GM19025 (cell line): Measurements from ENCODE around the gene ATP6V1G3.
"Not testable (repeated sequence)": the region's sequence is repeated elsewhere in the genome, so short reads cannot be mapped to it uniquely, and the experiment has no call there.

Source experiments
- ATAC-seq: cut with Tn5 transposase; IDR thresholded peaks from one replicate; pipeline ENCODE4 v1.9.1; 2021; ENCODE audit warnings: mild to moderate bottlenecking, low read depth, moderate library complexity; ENCODE audit not compliant: unreplicated experiment

The ATP6V1G3 gene

DNA sequence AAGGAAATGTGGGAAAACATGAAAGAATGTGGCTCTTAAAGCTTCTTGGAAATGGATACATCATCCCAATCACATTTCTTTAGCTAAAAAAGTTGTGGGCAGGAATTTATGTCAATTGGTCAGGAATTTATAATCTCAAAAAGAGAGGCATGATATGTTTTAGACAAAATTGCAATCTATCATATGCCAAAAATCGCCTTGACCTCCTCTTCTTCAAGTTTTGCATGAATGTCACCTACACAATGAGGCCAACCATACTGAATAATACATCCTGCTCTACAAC, 42.4 kb downstream of the ATP6V1G3 start:
- no peak for ATAC-seq

DNA sequence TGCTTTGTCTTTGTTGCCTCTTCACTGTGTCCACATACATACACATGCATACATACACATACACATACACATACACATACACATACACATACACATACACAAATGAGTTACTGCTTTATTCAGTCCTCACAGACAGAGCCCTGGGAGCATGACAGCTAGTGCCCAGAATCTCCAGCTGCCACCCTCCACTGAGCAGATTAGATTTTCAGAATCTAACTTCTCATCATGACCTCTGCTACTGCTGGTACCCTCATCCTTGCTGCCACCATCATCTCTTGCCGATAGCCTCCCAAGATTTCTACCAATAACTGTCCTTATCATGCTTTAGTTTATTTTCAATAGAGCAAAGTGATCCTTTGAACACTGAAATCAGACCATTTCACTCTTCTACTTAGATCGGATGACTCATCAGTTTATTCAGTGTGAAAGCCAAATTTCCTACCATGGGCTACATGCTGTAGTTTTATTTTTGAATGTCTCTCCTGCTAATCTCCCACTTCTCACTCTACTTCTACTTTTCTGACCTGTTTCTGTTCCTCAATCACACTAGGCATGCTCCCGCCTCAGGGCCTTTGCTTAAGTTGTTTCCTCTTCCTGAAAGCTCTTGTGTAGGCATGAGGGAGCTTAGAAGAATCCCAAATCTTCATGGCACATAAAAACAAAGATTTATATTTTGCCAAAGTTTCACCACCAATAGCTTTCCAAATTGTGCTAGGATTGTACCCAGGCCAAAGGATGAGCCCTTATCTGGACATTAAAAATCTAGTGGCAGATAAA, 43.0 kb downstream of the ATP6V1G3 start:
- no peak for ATAC-seq

DNA sequence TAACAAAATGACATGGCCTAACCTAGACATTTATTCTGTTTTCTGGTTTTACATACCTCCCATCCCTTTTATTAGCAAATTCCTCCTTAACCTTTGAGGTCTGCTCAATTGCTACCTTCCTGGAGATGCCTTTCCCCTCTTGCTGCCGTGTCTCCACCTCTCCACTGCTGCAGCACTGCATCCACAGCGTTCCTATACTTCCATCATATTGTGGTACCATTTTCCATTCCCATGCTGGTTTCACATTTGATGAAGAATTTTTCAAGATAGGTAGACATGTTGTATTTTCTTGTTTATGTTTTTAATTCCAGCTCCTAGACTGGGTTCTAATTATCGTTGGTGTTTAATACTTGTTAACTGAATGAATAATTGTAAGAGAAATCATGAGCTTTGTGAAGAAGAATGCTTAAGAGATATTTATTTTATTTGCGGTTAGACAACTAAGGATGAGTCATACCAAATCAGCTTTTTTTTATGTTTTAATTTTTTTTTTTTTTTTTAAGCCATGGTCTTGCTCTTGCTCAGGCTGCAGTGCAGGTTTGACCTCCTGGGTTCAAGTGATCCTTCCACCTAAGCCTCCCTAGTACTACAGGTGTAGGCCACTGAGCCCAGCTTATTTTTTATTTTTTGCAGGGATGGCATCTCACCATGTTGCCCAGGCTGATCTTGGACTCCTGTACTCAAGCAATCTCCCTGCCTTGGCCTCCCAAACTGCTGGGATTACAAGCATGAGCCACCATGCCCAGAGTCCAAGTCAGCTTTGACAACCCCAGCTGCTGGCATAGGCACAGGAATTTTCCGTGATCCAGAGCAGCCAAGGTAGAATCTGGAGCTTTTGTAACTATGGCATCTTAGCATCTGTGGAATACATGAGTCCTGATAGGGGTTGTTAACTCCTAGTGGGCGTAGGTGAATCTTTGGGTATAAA, 44.0 kb downstream of the ATP6V1G3 start:
- ATAC-seq, result no peak

DNA sequence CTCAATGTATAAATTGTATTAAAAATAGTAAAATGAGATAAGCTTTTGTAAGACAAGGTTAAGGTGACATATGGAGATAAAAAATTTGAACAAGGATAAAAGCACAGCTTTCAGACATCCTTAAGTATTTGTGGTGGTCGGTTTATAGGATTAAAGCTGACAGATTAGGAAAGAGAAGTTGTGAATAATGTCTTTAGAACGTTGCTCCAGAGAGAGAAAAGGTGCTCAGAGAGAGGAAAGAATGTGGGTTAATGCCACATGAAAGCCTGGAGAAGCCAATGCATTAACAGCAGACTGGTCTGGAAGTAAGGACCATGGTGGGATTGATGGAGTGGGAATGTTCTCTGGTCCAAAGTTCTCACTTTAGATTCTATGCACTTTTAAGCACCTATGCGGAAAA, 44.8 kb downstream of the ATP6V1G3 start:
- no peak for ATAC-seq

DNA sequence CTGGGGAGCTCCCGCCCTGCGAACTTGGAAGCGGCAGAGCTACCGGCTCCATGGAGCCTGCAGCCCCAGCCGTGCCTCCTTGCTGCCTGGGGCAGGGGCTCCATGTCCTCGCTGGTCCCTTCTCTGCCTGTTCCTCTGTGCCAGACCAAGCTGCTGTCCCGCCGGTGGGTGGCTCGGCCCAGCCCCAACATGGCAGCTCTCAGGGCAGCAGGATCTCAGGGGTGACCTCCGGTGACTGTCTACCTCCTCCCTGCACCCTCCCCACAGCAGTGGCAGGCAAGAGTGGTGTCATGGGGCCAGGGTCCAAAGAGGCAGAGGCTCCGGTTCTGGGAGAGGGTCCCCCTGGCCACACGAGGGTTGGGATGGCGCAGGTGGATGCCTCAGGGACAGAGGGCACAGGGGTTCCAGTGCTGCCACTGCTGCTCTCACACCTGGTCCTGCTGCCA, 45.8 kb downstream of the ATP6V1G3 start:
- no peak for ATAC-seq

DNA sequence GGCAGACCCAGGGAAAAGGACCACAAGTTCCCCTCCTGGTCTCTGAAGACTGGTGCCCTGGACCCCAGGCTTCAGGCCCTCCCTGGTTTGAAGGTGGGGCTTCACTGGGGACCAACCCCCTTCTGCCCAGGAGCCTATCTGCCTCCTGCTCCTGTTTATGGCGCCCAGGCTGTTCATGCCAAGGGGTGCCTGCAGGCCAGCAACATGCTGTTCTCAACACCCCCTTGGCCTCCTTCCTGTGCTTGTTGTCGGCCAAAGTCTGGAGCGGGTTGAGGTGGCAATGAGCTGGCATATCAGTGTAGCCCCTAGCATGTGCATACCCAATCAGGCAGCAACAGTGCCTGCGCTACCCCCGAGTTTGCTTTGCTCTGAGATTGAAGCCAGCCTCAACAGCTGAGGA, 46.3 kb downstream of the ATP6V1G3 start:
- ATAC-seq, result no peak

DNA sequence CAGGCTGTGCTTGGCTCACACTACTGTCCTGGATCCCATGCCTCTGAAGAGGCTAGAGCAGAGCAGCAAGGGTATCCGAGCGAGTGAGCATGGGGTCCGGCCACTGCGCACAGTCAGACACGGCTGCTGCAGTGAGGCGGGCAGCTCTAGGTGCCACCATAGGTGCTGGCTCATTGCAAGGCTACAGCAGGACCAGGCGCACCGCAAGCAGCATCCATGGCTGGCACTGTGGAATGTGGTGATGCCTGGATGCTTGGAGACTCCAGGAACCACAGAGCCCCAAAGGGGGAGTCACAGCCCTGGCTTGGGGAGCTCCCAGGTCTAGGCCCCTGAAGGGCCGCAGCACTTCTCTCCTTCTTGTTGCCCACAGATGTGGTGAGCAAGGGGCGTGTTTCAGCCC, 47.2 kb downstream of the ATP6V1G3 start:
- no peak for ATAC-seq

DNA sequence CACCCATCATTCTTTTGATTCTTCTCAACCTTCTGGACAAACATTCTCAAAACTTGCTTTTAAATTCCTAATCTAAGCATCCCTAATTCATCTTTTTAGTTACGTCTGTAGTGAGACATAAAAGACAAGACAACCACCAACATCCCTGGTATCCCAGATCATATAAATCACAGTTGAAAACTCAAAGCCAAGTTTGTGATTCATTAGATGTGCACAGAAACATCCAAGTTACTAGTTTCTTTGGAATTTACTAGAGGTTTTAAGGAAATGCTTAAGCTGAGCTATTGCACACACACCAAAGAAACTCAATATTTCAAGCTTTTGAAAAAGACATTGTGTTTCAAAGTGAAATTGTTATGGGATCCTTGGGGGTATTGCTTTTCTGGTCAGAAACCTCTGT, 47.6 kb downstream of the ATP6V1G3 start:
- no peak for ATAC-seq

DNA sequence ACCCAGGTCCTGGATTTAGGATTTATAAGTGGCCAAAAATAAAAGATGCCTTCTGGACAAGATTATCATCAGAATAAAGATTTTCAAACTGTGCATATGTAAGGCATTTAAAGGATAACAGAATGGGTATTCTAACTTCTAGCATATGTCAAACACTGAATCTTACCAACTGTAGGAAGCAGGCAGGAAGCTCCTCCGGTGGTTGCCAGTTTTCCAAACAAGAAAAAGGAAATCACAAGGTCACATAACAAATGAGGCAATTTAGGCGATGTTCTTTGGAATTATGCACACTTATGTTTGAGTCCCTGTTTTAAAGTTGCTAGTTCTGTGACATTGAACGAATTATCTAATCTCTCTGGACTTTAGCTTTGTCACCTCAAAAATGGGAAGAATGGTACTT, 48.9 kb downstream of the ATP6V1G3 start:
- ATAC-seq, result no peak

DNA sequence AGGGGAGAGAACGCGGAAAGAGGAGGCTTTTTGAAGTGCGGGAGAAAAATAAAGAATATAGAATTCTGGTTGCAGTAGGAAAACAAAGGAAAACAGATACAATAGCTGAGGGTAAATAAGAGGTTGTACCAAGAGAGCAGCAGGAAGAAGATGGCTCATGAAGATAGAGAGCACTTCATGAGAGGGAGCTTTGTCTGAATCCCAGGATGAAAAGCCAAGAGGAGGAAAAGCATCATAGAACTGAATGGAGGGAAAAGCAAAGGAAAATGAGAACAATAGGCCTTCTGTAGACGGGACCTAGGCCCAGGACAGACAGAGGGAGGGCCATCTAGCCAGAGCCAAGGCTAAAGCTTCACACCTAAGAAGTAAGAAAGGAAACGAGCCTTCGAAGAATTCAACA, 49.5 kb downstream of the ATP6V1G3 start:
- no peak for ATAC-seq

DNA sequence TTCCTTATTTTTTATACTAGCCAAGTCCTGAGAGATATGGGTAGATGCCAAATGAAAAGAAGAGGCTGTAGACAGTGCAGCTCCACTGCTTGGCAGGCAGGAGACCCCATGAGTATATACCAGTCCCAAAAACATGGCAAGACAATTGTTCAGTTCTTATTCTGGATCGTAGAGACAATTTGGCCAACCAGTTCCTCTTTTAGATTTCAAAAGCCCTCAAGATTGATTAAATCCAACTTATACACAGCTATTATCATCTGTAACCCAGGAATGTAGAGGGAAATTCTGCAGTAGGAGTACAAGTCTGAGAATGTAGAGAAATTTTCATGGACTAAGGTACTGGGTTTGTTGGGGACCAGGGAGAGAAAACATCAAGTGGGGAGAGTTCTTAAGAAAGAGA, 50.3 kb downstream of the ATP6V1G3 start:
- no peak for ATAC-seq

DNA sequence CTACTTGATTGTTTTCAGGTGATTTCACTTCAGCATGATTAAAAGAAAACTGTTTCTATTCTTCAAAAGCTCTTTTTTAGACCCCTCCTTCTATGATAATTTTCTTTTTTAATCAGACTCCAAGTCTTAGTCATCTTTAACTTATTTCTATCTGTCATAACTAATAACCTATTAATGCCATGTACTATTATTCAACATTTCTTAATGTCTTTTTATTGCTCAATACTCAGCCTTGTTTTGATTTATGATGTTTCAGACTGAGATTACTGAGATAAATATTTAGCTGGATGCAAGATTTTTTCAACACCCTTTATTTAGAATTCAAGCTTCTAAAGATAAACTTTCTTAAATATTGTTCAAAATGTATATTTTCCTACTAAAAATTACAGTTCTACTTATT, 53.6 kb downstream of the ATP6V1G3 start:
- no peak for ATAC-seq

DNA sequence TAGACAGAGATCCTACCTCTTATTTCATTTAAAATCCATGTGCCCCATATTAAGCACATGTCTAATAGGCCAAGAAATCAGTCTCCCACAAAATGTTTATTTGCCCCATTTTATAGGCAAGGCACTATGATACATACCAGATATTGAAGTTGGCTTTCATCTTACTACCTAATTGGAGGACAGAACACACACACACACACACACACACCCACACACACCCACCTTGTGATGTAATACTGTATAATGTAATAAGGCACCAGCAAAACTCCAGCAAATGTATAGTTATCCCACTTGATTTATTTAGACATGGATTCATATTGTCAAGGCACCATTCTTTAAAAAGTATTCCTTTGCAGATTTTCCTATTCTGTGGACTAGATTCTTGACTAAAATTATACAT, 56.8 kb downstream of the ATP6V1G3 start:
- ATAC-seq, result no peak

DNA sequence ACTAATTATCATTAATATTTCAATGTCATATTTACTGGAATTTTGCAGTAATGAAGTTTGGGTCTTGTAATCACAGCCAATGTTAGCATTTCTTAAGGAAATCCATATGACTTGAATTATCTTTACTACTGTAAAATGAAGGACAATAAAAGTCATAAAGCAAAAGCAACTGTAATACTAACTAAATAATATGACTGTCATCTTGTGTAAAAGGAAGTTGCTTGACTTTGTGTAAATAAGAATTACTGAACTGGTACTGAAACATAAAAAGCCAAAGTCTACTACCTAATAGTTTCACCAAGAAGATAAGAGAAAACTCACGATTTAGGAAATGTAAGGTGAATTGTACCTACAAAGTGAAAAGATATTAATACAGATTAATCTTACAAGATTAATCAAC, 57.5 kb downstream of the ATP6V1G3 start:
- no peak for ATAC-seq

DNA sequence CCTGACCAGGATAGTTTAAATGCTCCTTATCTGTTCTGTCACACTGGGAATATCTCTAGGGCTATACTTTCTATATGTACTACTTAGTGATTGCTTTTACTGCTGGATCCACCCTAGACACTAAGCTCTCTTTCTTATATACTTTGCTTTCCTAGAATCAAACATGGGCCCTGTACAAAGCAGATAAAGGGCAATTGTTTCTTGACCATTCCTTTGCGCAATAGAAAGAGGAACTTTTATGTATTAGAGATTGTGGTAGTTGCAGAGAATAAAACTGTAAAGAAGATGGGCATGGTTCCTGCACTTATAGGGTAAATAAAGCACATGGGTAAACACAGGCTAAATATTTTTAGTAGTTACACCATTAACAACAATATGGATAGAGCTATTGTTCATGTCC, 58.8 kb downstream of the ATP6V1G3 start:
- ATAC-seq, result no peak

DNA sequence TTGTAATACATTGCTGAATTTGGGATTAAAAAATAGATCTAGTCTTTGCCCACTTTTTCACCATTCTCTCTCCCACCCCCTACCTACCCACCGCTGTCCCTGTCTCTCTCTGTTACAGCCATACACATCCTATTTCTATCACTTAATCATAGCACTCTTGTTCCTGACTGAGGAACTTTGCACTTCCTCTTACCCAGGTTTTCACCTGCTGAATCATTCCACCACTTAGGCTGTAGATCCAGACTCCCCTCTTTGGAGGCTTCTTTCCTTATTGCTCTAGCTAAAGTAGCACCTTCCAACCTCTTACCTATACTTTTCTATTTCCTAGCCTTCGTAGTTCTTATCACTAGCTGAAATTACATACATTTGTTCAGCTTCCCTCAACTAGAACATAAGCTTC, 59.6 kb downstream of the ATP6V1G3 start:
- ATAC-seq, result no peak

DNA sequence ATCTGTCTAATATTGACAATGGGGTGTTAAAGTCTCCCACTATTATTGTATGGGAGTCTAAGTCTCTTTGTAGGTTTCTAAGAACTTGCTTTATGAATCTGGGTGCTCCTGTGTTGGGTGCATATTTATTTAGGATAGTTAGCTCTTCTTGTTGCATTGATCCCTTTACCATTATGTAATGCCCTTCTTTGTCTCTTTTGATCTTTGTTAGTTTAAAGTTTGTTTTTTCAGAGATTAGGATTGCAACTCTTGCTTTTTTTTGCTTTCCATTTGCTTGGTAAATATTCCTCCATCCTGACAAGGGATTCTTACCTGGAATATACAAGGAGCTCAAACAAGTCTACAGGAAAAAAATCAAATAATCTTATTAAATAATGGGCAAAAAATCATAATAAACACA, 63.1 kb downstream of the ATP6V1G3 start:
- not testable (repeated sequence) for ATAC-seq
